Left renal pelvis (tissue), 4 donors: Measurements from ENCODE around the gene CCNY. TPM values are rescaled to one million over a fixed set of nuclear protein-coding genes. Genes with fewer than 3 reads are reported as not detected.
"Not testable (repeated sequence)": the region's sequence is repeated elsewhere in the genome, so short reads cannot be mapped to it uniquely, and the experiment has no call there.

Experiments used
- DNase-seq, 4 donors: peaks; one replicate each; pipeline ENCODE4 v3.0.0-alpha.2; 2013; ENCODE audit warnings: low read depth in 4 of 4, low spot score in 3 of 4
- polyA plus RNA-seq, 4 donors: library from polyadenylated mRNA; unstranded; fragments of 120-200 nt; gene quantifications; one replicate each; pipeline ENCODE4 v1.2.1, GENCODE V29; 2013; ENCODE audit not compliant: insufficient read length in 4 of 4

The CCNY gene
- polyA plus RNA-seq, 4 donors, result 91.7 to 114 (median 110) TPM

- no peak for DNase-seq
Measured at GRCh38 chr10:35353805-35354204, 17.5 kb downstream of the CCNY start.

GRCh38 chr10:35354257-35354656, 17.9 kb downstream of the CCNY start:
- not testable (repeated sequence) for DNase-seq

- DNase-seq, result no peak
Measured at GRCh38 chr10:35355971-35356724, 19.8 kb downstream of the CCNY start.

GRCh38 chr10:35356725-35357092, 20.4 kb downstream of the CCNY start:
- DNase-seq, result no peak

GRCh38 chr10:35359056-35359455, 22.7 kb downstream of the CCNY start:
- DNase-seq, result no peak

- DNase-seq, result no peak
Measured at GRCh38 chr10:35359873-35360272, 23.6 kb downstream of the CCNY start.

GRCh38 chr10:35362701-35363350, 26.5 kb downstream of the CCNY start:
- no peak for DNase-seq

- DNase-seq, result no peak
Measured at GRCh38 chr10:35363587-35363986, 27.3 kb downstream of the CCNY start.

GRCh38 chr10:35364808-35365207, 28.5 kb downstream of the CCNY start:
- DNase-seq, result no peak

- no peak for DNase-seq
Measured at GRCh38 chr10:35365994-35366393, 29.7 kb downstream of the CCNY start.

- DNase-seq, result no peak
Measured at GRCh38 chr10:35367107-35367859, 31.0 kb downstream of the CCNY start.

- no peak for DNase-seq
Measured at GRCh38 chr10:35367982-35368381, 31.7 kb downstream of the CCNY start.

GRCh38 chr10:35368485-35369048, 32.3 kb downstream of the CCNY start:
- DNase-seq, result no peak

GRCh38 chr10:35369049-35369611, 32.8 kb downstream of the CCNY start:
- DNase-seq, result no peak

- DNase-seq, result no peak
Measured at GRCh38 chr10:35371731-35372130, 35.4 kb downstream of the CCNY start.

GRCh38 chr10:35372329-35372728, 36.0 kb downstream of the CCNY start:
- no peak for DNase-seq

GRCh38 chr10:35375091-35375765, 38.9 kb downstream of the CCNY start:
- DNase-seq, result no peak

- DNase-seq, result no peak
Measured at GRCh38 chr10:35377050-35377728, 40.9 kb downstream of the CCNY start.

- DNase-seq, result no peak
Measured at GRCh38 chr10:35378541-35379210, 42.4 kb downstream of the CCNY start.
